GM12878 (cell line): ENCODE measurements around the gene THYN1.

Experiments used
- CBX3 ChIP-seq: fragments of 200-600 bp; sonication (generic); IDR thresholded peaks from 2 replicates; pipeline ENCODE4 v1.6.1; 2016; ENCODE audit warnings: low read depth, borderline replicate concordance
- CTCF ChIP-seq, 3 experiments: IDR thresholded peaks in 2 of 3; conservative IDR thresholded peaks in 1 of 3; 2 replicates each; pipeline ENCODE4 v1.5.1; 2011; ENCODE audit warnings: low read depth in 3 of 3, low read length in 3 of 3, mild to moderate bottlenecking in 3 of 3, control low read depth in 2 of 3, moderate library complexity in 2 of 3, inconsistent platforms in 1 of 3, mixed read lengths in 1 of 3; ENCODE audit not compliant: control insufficient read depth in 2 of 3, insufficient read depth in 1 of 3; ENCODE audit errors: extremely low read depth in 1 of 3
- EZH2 ChIP-seq: IDR thresholded peaks from 2 replicates; pipeline ENCODE4 v1.6.1; 2012; ENCODE audit warnings: low read depth, mild to moderate bottlenecking, control low read depth, inconsistent platforms, low read length, borderline replicate concordance; ENCODE audit not compliant: control insufficient read depth
- POLR2AphosphoS2 ChIP-seq: IDR thresholded peaks from 2 replicates; pipeline ENCODE4 v1.6.1; 2011; ENCODE audit warnings: low read depth, mild to moderate bottlenecking, low read length, improper control_type of control experiment, moderate library complexity

- TF ChIP-seq EZH2: no peak
- no peak for TF ChIP-seq CBX3
- TF ChIP-seq POLR2AphosphoS2: no peak
- TF ChIP-seq CTCF (IDR thresholded peaks at IDR 0.05 in 2 of 3, conservative IDR thresholded peaks at IDR 0.05 in 1 of 3; ENCODE audit: control insufficient read depth in 2 of 3, extremely low read depth in 1 of 3, insufficient read depth in 1 of 3, low read depth in 3 of 3, low read length in 3 of 3): no peak
Measured at GRCh38 chr11:134226806-134227325, 26.3 kb downstream of the THYN1 start.
